ENCODE measurements around the gene PRKN. TPM values are rescaled to one million over a fixed set of nuclear protein-coding genes. Genes with fewer than 3 reads are reported as not detected.

Gene PRKN
- total RNA-seq, 3 donors from 2014 or later: 5.2 to 10.2 (median 8.1) TPM

- Histone ChIP-seq H3K9me3 (no peaks in the 10 kb centered on the region), H3K4me3 (no peak overlapping the region), H3K36me3 (ENCODE audit: low read depth) (no peaks in the 10 kb centered on the region), H3K4me1 (ENCODE audit: low read depth) (no peaks in the 10 kb centered on the region)
- intact Hi-C loops (cut with DNase I, micrococcal nuclease): no loop called here
- TF ChIP-seq CTCF (IDR thresholded peaks at IDR 0.05): no peak
- no peak for ATAC-seq
- DNase-seq: no peak
These were observed 549.3 kb downstream of the PRKN start for GRCh38 chr6:162178266-162178665.

GRCh38 chr6:162177746-162178145 is 549.8 kb downstream of the PRKN start:
- TF ChIP-seq CTCF (IDR thresholded peaks at IDR 0.05): no peak
- Histone ChIP-seq H3K9me3 (no peaks in the 10 kb centered on the region), H3K36me3 (ENCODE audit: low read depth) (no peaks in the 10 kb centered on the region), H3K4me3 (no peak overlapping the region), H3K4me1 (ENCODE audit: low read depth) (no peaks in the 10 kb centered on the region)
- ATAC-seq (no peak), DNase-seq (no peak)
- intact Hi-C loops (cut with DNase I, micrococcal nuclease): no loop called here

- ATAC-seq (no peak), DNase-seq (no peak)
- no peak overlapping the region for H3K4me3 ChIP-seq
- no peak for TF ChIP-seq CTCF (IDR thresholded peaks at IDR 0.05)
- H3K36me3 ChIP-seq (ENCODE audit: low read depth): no peaks in the 10 kb centered on the region
- intact Hi-C loops (cut with DNase I, micrococcal nuclease): no loop called here
- H3K4me1 ChIP-seq (ENCODE audit: low read depth): no peaks in the 10 kb centered on the region
- H3K9me3 ChIP-seq: no peaks in the 10 kb centered on the region
These were observed 554.1 kb downstream of the PRKN start for GRCh38 chr6:162173466-162173865.

- H3K36me3 ChIP-seq (ENCODE audit: low read depth): no peaks in the 10 kb centered on the region
- H3K4me3 ChIP-seq: no peak overlapping the region
- intact Hi-C loops (cut with DNase I, micrococcal nuclease): no loop called here
- H3K9me3 ChIP-seq: no peaks in the 10 kb centered on the region
- H3K4me1 ChIP-seq (ENCODE audit: low read depth): no peaks in the 10 kb centered on the region
- DNase-seq (no peak), ATAC-seq (no peak)
- no peak for TF ChIP-seq CTCF (IDR thresholded peaks at IDR 0.05)
These were observed 562.1 kb downstream of the PRKN start for GRCh38 chr6:162165479-162165878.

- H3K36me3 ChIP-seq (ENCODE audit: low read depth): no peaks in the 10 kb centered on the region
- no peak for TF ChIP-seq CTCF (IDR thresholded peaks at IDR 0.05)
- H3K4me1 ChIP-seq (ENCODE audit: low read depth): no peaks in the 10 kb centered on the region
- no peaks in the 10 kb centered on the region for H3K9me3 ChIP-seq
- intact Hi-C loops (cut with DNase I, micrococcal nuclease): no loop called here
- H3K4me3 ChIP-seq: no peak overlapping the region
- DNase-seq (no peak), ATAC-seq (no peak)
These were observed 570.2 kb downstream of the PRKN start for GRCh38 chr6:162157167-162157870.

- TF ChIP-seq CTCF (IDR thresholded peaks at IDR 0.05): no peak
- ATAC-seq (no peak), DNase-seq (no peak)
- Histone ChIP-seq H3K9me3 (no peaks in the 10 kb centered on the region), H3K36me3 (ENCODE audit: low read depth) (no peaks in the 10 kb centered on the region), H3K4me1 (ENCODE audit: low read depth) (no peaks in the 10 kb centered on the region), H3K4me3 (no peak overlapping the region)
- intact Hi-C loops (cut with DNase I, micrococcal nuclease): no loop called here
These were observed 571.4 kb downstream of the PRKN start for GRCh38 chr6:162156146-162156545.
